Stomach (tissue), 4 donors: Measurements from ENCODE around the gene NKRF.

Experiments used
- CTCF ChIP-seq, 7 experiments: fragments of 450-650 bp in 4 of 7; fragments of 200-600 bp in 3 of 7; sonication (generic) in 3 of 7; IDR thresholded peaks; one replicate each; pipeline ENCODE4 v1.5.1; 2016 to 2019; ENCODE audit warnings: antibody characterized with exemption in 7 of 7, control low read depth in 2 of 7, mild to moderate bottlenecking in 1 of 7
- EP300 ChIP-seq: sonication (generic); formaldehyde crosslinking; IDR thresholded peaks from one replicate; pipeline ENCODE4 v1.6.1; 2017; ENCODE audit warnings: antibody characterized with exemption
- POLR2A ChIP-seq, 4 donors: fragments of 450-650 bp; IDR thresholded peaks; one replicate each; pipeline ENCODE4 v1.6.1; 2016; ENCODE audit warnings: antibody characterized with exemption in 4 of 4, control low read depth in 2 of 4, mild to moderate bottlenecking in 1 of 4, moderate library complexity in 1 of 4
- POLR2AphosphoS5 ChIP-seq, 3 donors: sonication (generic); formaldehyde crosslinking; IDR thresholded peaks; one replicate each; pipeline ENCODE4 v1.6.1; 2016; ENCODE audit warnings: antibody characterized with exemption in 3 of 3

GRCh38 chrX:119643696-119644095 is 37.5 kb upstream of the NKRF start:
- no peak for TF ChIP-seq EP300
- no peak for TF ChIP-seq POLR2AphosphoS5 (IDR thresholded peaks at IDR 0.05)
- TF ChIP-seq CTCF (IDR thresholded peaks at IDR 0.05), result no peak
- TF ChIP-seq POLR2A (IDR thresholded peaks at IDR 0.05), result no peak
